ENCODE data around the gene WDR3.

Gene WDR3

GRCh38 chr1:117929343-117930172 is at the start of gene WDR3, which contains the start of gene GDAP2:
TSS of gene WDR3 (plus strand) at chr1:117929739. CDS start at chr1:117933320, 3,581 bp downstream.
TSS of gene GDAP2 (minus strand) at chr1:117929621. CDS start at chr1:117920357, 9,264 bp downstream.
- Histone ChIP-seq H3K27ac (ENCODE audit: low read depth, low read length) (peak within 1 kb of the TSS; percentile 30), H3K4me2 (ENCODE audit: low read depth, low read length, poor library complexity, severe bottlenecking) (peak within 1 kb of the TSS; percentile 99), H3K9me3 (ENCODE audit: insufficient read depth, low read length) (no peaks in the 10 kb centered on the region), H3K4me3 (ENCODE audit: insufficient read depth, low read length, poor library complexity, severe bottlenecking) (peak within 1 kb of the TSS; percentile 79), H3K27me3 (ENCODE audit: low read length) (no peaks in the 10 kb centered on the region), H4K20me1 (ENCODE audit: low read depth, low read length) (peaks cover 20% of the 10 kb centered on the region), H3F3A (ENCODE audit: insufficient read depth) (no peaks in the 10 kb centered on the region), H3K79me2 (ENCODE audit: insufficient read depth, low read length) (peaks cover 77% of the 10 kb centered on the region), H3K36me3 (ENCODE audit: low read length) (peaks cover 8% of the 10 kb centered on the region), H3K9me2 (replicated peaks; ENCODE audit: insufficient read depth, low read length) (no peaks in the 10 kb centered on the region), H3K9ac (ENCODE audit: low read length) (peak within 1 kb of the TSS; percentile 71), H2AFZ (ENCODE audit: low read depth, low read length, severe bottlenecking) (peak within 1 kb of the TSS; percentile 83)
- TF ChIP-seq EZH2phosphoT487 (conservative IDR thresholded peaks at IDR 0.05; ENCODE audit: low read length) (no peak), CTCF (IDR thresholded peaks at IDR 0.05; ENCODE audit: insufficient read depth, low read length, poor library complexity, severe bottlenecking) (no peak)

- TF ChIP-seq CTCF (IDR thresholded peaks at IDR 0.05; ENCODE audit: insufficient read depth, low read length, poor library complexity, severe bottlenecking) (no peak), EZH2phosphoT487 (conservative IDR thresholded peaks at IDR 0.05; ENCODE audit: low read length) (no peak)
- Histone ChIP-seq H4K20me1 (ENCODE audit: low read depth, low read length) (no peaks in the 10 kb centered on the region), H3K9ac (ENCODE audit: low read length) (no peak overlapping the region), H3K4me2 (ENCODE audit: low read depth, low read length, poor library complexity, severe bottlenecking) (no peak overlapping the region), H3F3A (ENCODE audit: insufficient read depth) (no peaks in the 10 kb centered on the region), H2AFZ (ENCODE audit: low read depth, low read length, severe bottlenecking) (no peak overlapping the region), H3K9me3 (ENCODE audit: insufficient read depth, low read length) (no peaks in the 10 kb centered on the region), H3K36me3 (ENCODE audit: low read length) (0 out of 2 replicates have a peak, but pooled peaks cover 3% of the 10 kb centered on the region), H3K27me3 (ENCODE audit: low read length) (no peaks in the 10 kb centered on the region), H3K27ac (ENCODE audit: low read depth, low read length) (no peak overlapping the region), H3K79me2 (ENCODE audit: insufficient read depth, low read length) (no peaks in the 10 kb centered on the region), H3K9me2 (replicated peaks; ENCODE audit: insufficient read depth, low read length) (no peaks in the 10 kb centered on the region), H3K4me3 (ENCODE audit: insufficient read depth, low read length, poor library complexity, severe bottlenecking) (no peak overlapping the region)
Observed at GRCh38 chr1:117883616-117884015, 45.9 kb upstream of the WDR3 start.

GRCh38 chr1:117886101-117886795 is 43.3 kb upstream of the WDR3 start:
- Histone ChIP-seq H3K36me3 (ENCODE audit: low read length) (0 out of 2 replicates have a peak, but pooled peaks cover 3% of the 10 kb centered on the region), H3K9ac (ENCODE audit: low read length) (no peak overlapping the region), H3K27me3 (ENCODE audit: low read length) (no peaks in the 10 kb centered on the region), H3K9me2 (replicated peaks; ENCODE audit: insufficient read depth, low read length) (no peaks in the 10 kb centered on the region), H3K4me3 (ENCODE audit: insufficient read depth, low read length, poor library complexity, severe bottlenecking) (no peak overlapping the region), H3K79me2 (ENCODE audit: insufficient read depth, low read length) (no peaks in the 10 kb centered on the region), H3K27ac (ENCODE audit: low read depth, low read length) (no peak overlapping the region), H3K4me2 (ENCODE audit: low read depth, low read length, poor library complexity, severe bottlenecking) (no peak overlapping the region), H3K9me3 (ENCODE audit: insufficient read depth, low read length) (no peaks in the 10 kb centered on the region), H2AFZ (ENCODE audit: low read depth, low read length, severe bottlenecking) (no peak overlapping the region), H3F3A (ENCODE audit: insufficient read depth) (no peaks in the 10 kb centered on the region), H4K20me1 (ENCODE audit: low read depth, low read length) (no peaks in the 10 kb centered on the region)
- TF ChIP-seq CTCF (IDR thresholded peaks at IDR 0.05; ENCODE audit: insufficient read depth, low read length, poor library complexity, severe bottlenecking) (no peak), EZH2phosphoT487 (conservative IDR thresholded peaks at IDR 0.05; ENCODE audit: low read length) (no peak)
